Muscle of arm (tissue), 12 donors: ENCODE measurements around the gene CACHD1. TPM values are rescaled to one million over a fixed set of nuclear protein-coding genes. Genes with fewer than 3 reads are reported as not detected.

Source experiments
- DNase-seq: peaks from one replicate; pipeline ENCODE4 v3.0.0-alpha.2; 2013
- polyA plus RNA-seq, 12 donors: library from polyadenylated mRNA; unstranded; fragments of 120-200 nt; gene quantifications; one replicate each; pipeline ENCODE4 v1.2.1, GENCODE V29; 2013; ENCODE audit not compliant: insufficient read length in 12 of 12

Gene CACHD1
- polyA plus RNA-seq, 12 donors: 8.9 to 29.4 (median 12.1) TPM; not detected in 1

- peak; percentile 24 for DNase-seq
Measured at GRCh38 chr1:64549464-64550239, 79.7 kb downstream of the CACHD1 start.

GRCh38 chr1:64550510-64550909 lies 80.6 kb downstream of the CACHD1 start:
- DNase-seq: no peak

- DNase-seq: no peak
Measured at GRCh38 chr1:64550946-64551605, 81.1 kb downstream of the CACHD1 start.

GRCh38 chr1:64553285-64553684 lies 83.4 kb downstream of the CACHD1 start:
- no peak for DNase-seq

GRCh38 chr1:64555947-64556346 lies 86.0 kb downstream of the CACHD1 start:
- no peak for DNase-seq

GRCh38 chr1:64561993-64562392 lies 92.1 kb downstream of the CACHD1 start:
- no peak for DNase-seq

GRCh38 chr1:64563958-64564565 lies 94.1 kb downstream of the CACHD1 start:
- DNase-seq: no peak

GRCh38 chr1:64564891-64565290 lies 95.0 kb downstream of the CACHD1 start:
- no peak for DNase-seq

- no peak for DNase-seq
Measured at GRCh38 chr1:64567426-64568170, 97.7 kb downstream of the CACHD1 start.

- DNase-seq: no peak
Measured at GRCh38 chr1:64568171-64568450, 98.2 kb downstream of the CACHD1 start.

GRCh38 chr1:64569411-64569810 lies 99.5 kb downstream of the CACHD1 start:
- DNase-seq: no peak

GRCh38 chr1:64570267-64570855 lies 100.4 kb downstream of the CACHD1 start:
- no peak for DNase-seq

GRCh38 chr1:64572222-64572900 lies 102.4 kb downstream of the CACHD1 start:
- DNase-seq: no peak

- DNase-seq: no peak
Measured at GRCh38 chr1:64574301-64574700, 104.4 kb downstream of the CACHD1 start.

- DNase-seq: no peak
Measured at GRCh38 chr1:64575881-64576676, 106.2 kb downstream of the CACHD1 start.

GRCh38 chr1:64578270-64578973 lies 108.5 kb downstream of the CACHD1 start:
- DNase-seq: no peak

- no peak for DNase-seq
Measured at GRCh38 chr1:64579767-64580166, 109.8 kb downstream of the CACHD1 start.

GRCh38 chr1:64581135-64581842 lies 111.4 kb downstream of the CACHD1 start:
- DNase-seq: no peak

- DNase-seq: no peak
Measured at GRCh38 chr1:64581843-64582185, 111.9 kb downstream of the CACHD1 start.
